Sigmoid colon (tissue), 7 donors: ENCODE measurements around the gene KIAA1549. TPM values are rescaled to one million over a fixed set of nuclear protein-coding genes. Genes with fewer than 3 reads are reported as not detected.

Experiments
- DNase-seq: peaks from one replicate; pipeline ENCODE4 v3.0.0-alpha.2; 2019
- H3K27ac ChIP-seq, 4 donors: fragments of 200-600 bp; sonication (generic); one replicate each; pipeline ENCODE4 v1.5.1; 2016 to 2019; ENCODE audit warnings: mild to moderate bottlenecking in 1 of 4
- H3K27me3 ChIP-seq, 3 donors: fragments of 200-600 bp; sonication (generic); one replicate each; pipeline ENCODE4 v1.5.1; 2019; ENCODE audit warnings: mild to moderate bottlenecking in 1 of 3
- H3K36me3 ChIP-seq, 4 donors: fragments of 200-600 bp; sonication (generic); one replicate each; pipeline ENCODE4 v1.5.1; 2016 to 2019
- H3K4me1 ChIP-seq, 4 donors: fragments of 200-600 bp; sonication (generic); one replicate each; pipeline ENCODE4 v1.5.1; 2017 to 2019
- H3K4me3 ChIP-seq, 4 donors: fragments of 200-600 bp; sonication (generic); one replicate each; pipeline ENCODE4 v1.5.1; 2017 to 2019; ENCODE audit warnings: mild to moderate bottlenecking in 2 of 4, moderate library complexity in 1 of 4
- H3K9me3 ChIP-seq, 4 donors: fragments of 200-600 bp in 3 of 4; sonication (generic) in 3 of 4; one replicate each; pipeline versions ENCODE4 v1.5.1 to v1.6.1; 2013 to 2019
- EP300 ChIP-seq, 4 donors: sonication (generic); formaldehyde crosslinking; IDR thresholded peaks; one replicate each; pipeline ENCODE4 v1.6.1; 2017; ENCODE audit warnings: antibody characterized with exemption in 4 of 4
- POLR2A ChIP-seq, 2 donors: fragments of 450-650 bp; IDR thresholded peaks; one replicate each; pipeline ENCODE4 v1.6.1; 2016; ENCODE audit warnings: antibody characterized with exemption in 2 of 2, mild to moderate bottlenecking in 2 of 2, moderate library complexity in 2 of 2
- POLR2AphosphoS5 ChIP-seq, 4 donors: sonication (generic); formaldehyde crosslinking; IDR thresholded peaks; one replicate each; pipeline ENCODE4 v1.6.1; 2017; ENCODE audit warnings: antibody characterized with exemption in 4 of 4
- WGBS, 2 donors: extraction: QIAGEN DNeasy Blood & Tissue Kit; methylation state at CpG; one replicate each; pipeline ENCODE4 v1.1.7; 2013; 5-methylcytosine and 5-hydroxymethylcytosine counted together
- intact Hi-C: fragments of 100-400 bp; cut with DNase I; formaldehyde crosslinking; loops from one replicate; pipeline ENCODE4 v1.15.1; 2023
- polyA plus RNA-seq, 3 donors: library from polyadenylated mRNA; stranded (reverse); fragments of 200-250 nt; gene quantifications; one replicate each; pipeline ENCODE4 v1.2.3, GENCODE V29; 2013
- total RNA-seq, 4 donors: library from RNA; depleted of rRNA; stranded (reverse); fragments of >200 nt; gene quantifications; one replicate each; pipeline ENCODE4 v1.1.0, GENCODE V29; 2016
- TF ChIP-seq, protein P1 (sequence below), 4 experiments: fragments of 450-650 bp in 3 of 4; fragments of 200-600 bp in 1 of 4; IDR thresholded peaks; one replicate each; pipeline ENCODE4 v1.5.1; 2016 to 2019; ENCODE audit warnings: antibody characterized with exemption in 4 of 4, mild to moderate bottlenecking in 3 of 4, moderate library complexity in 2 of 4
- donor health status: healthy with polysubstance abuse.
- donor health status: Bipolar disorder and iron deficiency.
- donor health status: healthy.

KIAA1549 gene
- total and polyA plus RNA-seq, 7 donors = under 0.01 to 3.0 (median 1.1) TPM

DNA sequence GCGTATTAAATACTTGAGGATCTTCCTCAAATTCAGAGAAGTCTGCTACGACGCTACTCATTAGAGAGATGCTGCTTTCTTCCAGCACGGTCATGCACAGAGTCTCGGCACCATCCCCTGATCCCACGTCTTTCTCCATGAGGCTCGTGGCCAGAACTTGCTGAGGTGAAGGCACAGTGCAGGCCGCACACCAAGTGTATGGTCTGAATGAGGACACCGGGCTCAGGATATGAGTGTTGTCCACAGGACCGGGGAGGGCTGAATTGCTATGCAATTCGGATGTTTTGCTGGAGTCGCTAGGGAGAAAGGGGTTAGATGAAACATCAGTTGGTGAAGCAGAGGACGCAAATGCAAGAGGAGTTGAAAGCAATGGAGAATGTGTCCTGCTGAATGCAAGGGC is 63.0 kb downstream of the KIAA1549 start:
- no peak overlapping the region for H3K4me3 ChIP-seq
- DNase-seq = no peak
- TF ChIP-seq EP300 (IDR thresholded peaks at IDR 0.05) = no peak
- no peak for TF ChIP-seq POLR2A (IDR thresholded peaks at IDR 0.05)
- TF ChIP-seq, protein P1, sequence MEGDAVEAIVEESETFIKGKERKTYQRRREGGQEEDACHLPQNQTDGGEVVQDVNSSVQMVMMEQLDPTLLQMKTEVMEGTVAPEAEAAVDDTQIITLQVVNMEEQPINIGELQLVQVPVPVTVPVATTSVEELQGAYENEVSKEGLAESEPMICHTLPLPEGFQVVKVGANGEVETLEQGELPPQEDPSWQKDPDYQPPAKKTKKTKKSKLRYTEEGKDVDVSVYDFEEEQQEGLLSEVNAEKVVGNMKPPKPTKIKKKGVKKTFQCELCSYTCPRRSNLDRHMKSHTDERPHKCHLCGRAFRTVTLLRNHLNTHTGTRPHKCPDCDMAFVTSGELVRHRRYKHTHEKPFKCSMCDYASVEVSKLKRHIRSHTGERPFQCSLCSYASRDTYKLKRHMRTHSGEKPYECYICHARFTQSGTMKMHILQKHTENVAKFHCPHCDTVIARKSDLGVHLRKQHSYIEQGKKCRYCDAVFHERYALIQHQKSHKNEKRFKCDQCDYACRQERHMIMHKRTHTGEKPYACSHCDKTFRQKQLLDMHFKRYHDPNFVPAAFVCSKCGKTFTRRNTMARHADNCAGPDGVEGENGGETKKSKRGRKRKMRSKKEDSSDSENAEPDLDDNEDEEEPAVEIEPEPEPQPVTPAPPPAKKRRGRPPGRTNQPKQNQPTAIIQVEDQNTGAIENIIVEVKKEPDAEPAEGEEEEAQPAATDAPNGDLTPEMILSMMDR (IDR thresholded peaks at IDR 0.05) = no peak
- no peak for TF ChIP-seq POLR2AphosphoS5 (IDR thresholded peaks at IDR 0.05)
- WGBS, 2 donors = 93 to 97% methylated on average over 13 of the region's 13 CpGs
- peaks cover 0 to 4% (median 0%) of the 10 kb centered on the region in 4 donors for H3K36me3 ChIP-seq
- H3K9me3 ChIP-seq = no peaks in the 10 kb centered on the region
- H3K4me1 ChIP-seq = no peaks in the 10 kb centered on the region
- no peaks in the 10 kb centered on the region for H3K27me3 ChIP-seq
- intact Hi-C loops = no loop called here
- no peak overlapping the region for H3K27ac ChIP-seq

DNA sequence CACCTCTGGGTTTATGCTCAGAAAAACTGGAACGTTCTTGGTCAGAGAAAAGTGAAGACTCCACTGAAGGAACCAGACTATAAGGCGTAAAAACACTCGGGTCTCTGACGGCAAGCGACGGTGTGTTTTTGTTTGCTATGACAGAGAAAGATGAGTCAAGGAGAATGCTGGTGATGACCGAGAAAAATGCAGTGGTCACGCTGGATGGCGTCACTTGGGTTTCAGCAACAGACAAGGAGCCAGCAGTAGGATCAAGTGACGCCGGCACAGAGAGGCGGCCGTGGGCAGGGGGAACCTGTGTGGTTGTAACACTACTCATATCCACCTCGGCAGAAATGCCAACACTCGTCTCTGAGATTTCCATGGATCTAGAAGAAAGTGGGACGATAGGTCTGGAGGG is 63.4 kb downstream of the KIAA1549 start:
- H3K36me3 ChIP-seq = peaks cover 0 to 4% (median 0%) of the 10 kb centered on the region in 4 donors
- intact Hi-C loops = no loop called here
- H3K9me3 ChIP-seq = no peaks in the 10 kb centered on the region
- no peaks in the 10 kb centered on the region for H3K4me1 ChIP-seq
- WGBS, 2 donors = 96% methylated on average over 16 of the region's 16 CpGs
- H3K27me3 ChIP-seq = no peaks in the 10 kb centered on the region
- no peak overlapping the region for H3K27ac ChIP-seq
- TF ChIP-seq EP300 (IDR thresholded peaks at IDR 0.05) (no peak), POLR2AphosphoS5 (IDR thresholded peaks at IDR 0.05) (no peak), POLR2A (IDR thresholded peaks at IDR 0.05) (no peak)
- TF ChIP-seq, protein P1 (IDR thresholded peaks at IDR 0.05) = no peak
- DNase-seq = no peak
- no peak overlapping the region for H3K4me3 ChIP-seq

DNA sequence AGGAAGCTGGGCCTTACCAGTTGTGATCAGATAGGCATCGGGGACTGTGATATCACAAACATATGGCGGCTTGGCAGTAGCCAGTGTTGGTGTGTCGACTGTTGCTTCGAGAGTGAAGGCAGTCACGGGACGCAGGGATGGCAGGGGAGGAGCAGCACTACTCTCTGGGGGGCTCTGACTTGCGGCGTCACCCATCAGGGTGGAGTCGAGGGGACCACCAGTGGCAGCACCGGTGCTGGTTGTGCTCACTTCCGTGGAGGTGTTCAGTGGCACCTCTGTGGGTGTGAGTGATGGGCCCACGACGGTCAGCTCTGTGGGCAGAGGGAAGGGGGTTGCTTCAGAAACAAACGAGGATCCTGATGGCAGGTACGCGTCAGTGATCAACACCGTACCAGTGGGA is 64.5 kb downstream of the KIAA1549 start:
- Histone ChIP-seq H3K27me3 (no peaks in the 10 kb centered on the region), H3K4me1 (no peaks in the 10 kb centered on the region), H3K9me3 (no peaks in the 10 kb centered on the region), H3K27ac (no peak overlapping the region), H3K36me3 (peaks cover 0 to 4% (median 0%) of the 10 kb centered on the region in 4 donors), H3K4me3 (no peak overlapping the region)
- no peak for DNase-seq
- WGBS, 2 donors = 92 to 94% methylated on average over 17 of the region's 17 CpGs
- TF ChIP-seq, protein P1 (IDR thresholded peaks at IDR 0.05) = no peak
- no peak for TF ChIP-seq POLR2A (IDR thresholded peaks at IDR 0.05)
- TF ChIP-seq EP300 (IDR thresholded peaks at IDR 0.05) = no peak
- no peak for TF ChIP-seq POLR2AphosphoS5 (IDR thresholded peaks at IDR 0.05)
- intact Hi-C loops = no loop called here

DNA sequence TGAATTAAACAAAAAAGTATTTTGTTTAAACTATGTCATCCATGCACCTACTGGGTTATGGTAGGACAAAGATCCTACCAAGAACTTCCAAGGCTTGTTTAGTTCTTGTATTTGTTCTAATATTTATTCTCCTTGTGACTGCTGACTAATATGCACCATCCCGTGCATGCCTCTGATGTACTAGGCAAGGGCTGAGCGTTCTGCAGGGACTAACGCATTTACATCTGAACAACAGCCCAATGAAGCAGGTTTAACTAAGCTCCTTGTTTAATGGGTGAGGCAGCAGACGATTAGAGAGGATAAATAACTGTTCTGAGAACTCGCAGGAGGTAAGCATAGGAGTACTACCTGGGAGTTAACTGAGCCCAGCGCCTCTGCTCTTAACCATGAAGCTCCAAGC is 64.9 kb downstream of the KIAA1549 start:
- H3K27me3 ChIP-seq = no peaks in the 10 kb centered on the region
- peaks cover 0 to 4% (median 0%) of the 10 kb centered on the region in 4 donors for H3K36me3 ChIP-seq
- intact Hi-C loops = no loop called here
- H3K4me1 ChIP-seq = no peaks in the 10 kb centered on the region
- H3K9me3 ChIP-seq = no peaks in the 10 kb centered on the region
- H3K27ac ChIP-seq = no peak overlapping the region
- no peak for DNase-seq
- H3K4me3 ChIP-seq = no peak overlapping the region
- 93 to 94% methylated on average over 6 of the region's 6 CpGs for WGBS, 2 donors
- TF ChIP-seq EP300 (IDR thresholded peaks at IDR 0.05) (no peak), POLR2A (IDR thresholded peaks at IDR 0.05) (no peak), POLR2AphosphoS5 (IDR thresholded peaks at IDR 0.05) (no peak)
- TF ChIP-seq, protein P1 (IDR thresholded peaks at IDR 0.05) = no peak

DNA sequence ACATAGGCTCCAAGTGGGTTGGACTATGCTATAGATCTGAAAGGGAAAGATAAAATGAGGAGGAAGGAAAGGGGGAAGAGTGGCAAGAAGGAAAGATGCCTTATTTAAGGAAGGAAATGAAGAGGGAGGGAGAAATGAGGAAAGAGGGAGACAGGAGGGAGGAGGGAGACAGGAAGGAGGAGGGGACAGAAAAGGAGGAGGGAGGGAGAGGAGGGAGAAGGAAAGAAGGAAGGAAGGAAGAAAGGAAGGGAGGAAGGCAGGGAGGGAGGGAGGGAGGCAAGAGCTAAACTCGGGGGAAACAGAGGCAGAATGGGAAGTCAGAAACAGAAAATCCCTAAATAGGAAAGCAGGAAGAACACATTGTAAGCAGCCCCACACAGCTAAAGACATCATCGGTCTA is 67.4 kb downstream of the KIAA1549 start:
- TF ChIP-seq EP300 (IDR thresholded peaks at IDR 0.05) = no peak
- TF ChIP-seq, protein P1 (IDR thresholded peaks at IDR 0.05) = no peak
- no peak for TF ChIP-seq POLR2AphosphoS5 (IDR thresholded peaks at IDR 0.05)
- TF ChIP-seq POLR2A (IDR thresholded peaks at IDR 0.05) = no peak
- no peak overlapping the region for H3K27ac ChIP-seq
- no peaks in the 10 kb centered on the region for H3K4me1 ChIP-seq
- no peak for DNase-seq
- intact Hi-C loops = no loop called here
- peaks cover 0 to 4% (median 0%) of the 10 kb centered on the region in 4 donors for H3K36me3 ChIP-seq
- H3K9me3 ChIP-seq = no peaks in the 10 kb centered on the region
- no peak overlapping the region for H3K4me3 ChIP-seq
- no peaks in the 10 kb centered on the region for H3K27me3 ChIP-seq
- 69 to 72% methylated on average over 2 of the region's 2 CpGs for WGBS, 2 donors
